Esophagus muscularis mucosa (tissue), 4 donors: Measurements from ENCODE around the gene TMCC1. TPM values are rescaled to one million over a fixed set of nuclear protein-coding genes. Genes with fewer than 3 reads are reported as not detected.

Source experiments
- DNase-seq: peaks from one replicate; pipeline ENCODE4 v3.0.0-alpha.2; 2017; ENCODE audit errors: extremely low spot score
- H3K27ac ChIP-seq, 4 donors: fragments of 200-600 bp; sonication (generic); replicated peaks in 1 of 4; 1 replicate in 3 of 4; 2 replicates in 1 of 4; pipeline ENCODE4 v1.5.1; 2016 to 2019; ENCODE audit warnings: mild to moderate bottlenecking in 1 of 4
- H3K27me3 ChIP-seq, 4 donors: fragments of 200-600 bp; sonication (generic); one replicate each; pipeline versions ENCODE4 v1.5.1 to v1.6.0; 2016 to 2019
- H3K36me3 ChIP-seq, 4 donors: fragments of 200-600 bp; sonication (generic); one replicate each; pipeline ENCODE4 v1.5.1; 2016 to 2019
- H3K4me1 ChIP-seq, 4 donors: fragments of 200-600 bp; sonication (generic); one replicate each; pipeline ENCODE4 v1.5.1; 2016 to 2019
- H3K4me3 ChIP-seq, 4 donors: fragments of 200-600 bp; sonication (generic); 1 replicate in 2 of 4; 2 replicates in 2 of 4; pipeline ENCODE4 v1.5.1; 2016 to 2019; ENCODE audit warnings: mild to moderate bottlenecking in 4 of 4, moderate library complexity in 1 of 4
- H3K9me3 ChIP-seq, 4 donors: fragments of 200-600 bp; sonication (generic); 1 replicate in 3 of 4; 2 replicates in 1 of 4; pipeline ENCODE4 v1.5.1; 2016 to 2019
- CTCF ChIP-seq, 3 experiments: fragments of 200-600 bp in 2 of 3; fragments of 450-650 bp in 1 of 3; sonication (generic) in 2 of 3; IDR thresholded peaks; one replicate each; pipeline ENCODE4 v1.5.1; 2017 to 2019; ENCODE audit warnings: antibody characterized with exemption in 3 of 3, mild to moderate bottlenecking in 2 of 3, moderate library complexity in 1 of 3
- EP300 ChIP-seq: sonication (generic); formaldehyde crosslinking; IDR thresholded peaks from one replicate; pipeline ENCODE4 v1.6.1; 2017; ENCODE audit warnings: antibody characterized with exemption
- POLR2A ChIP-seq: fragments of 450-650 bp; IDR thresholded peaks from one replicate; pipeline ENCODE4 v1.6.1; 2017; ENCODE audit warnings: antibody characterized with exemption, moderate library complexity, mild to moderate bottlenecking, low read depth
- POLR2AphosphoS5 ChIP-seq, 2 donors: sonication (generic); formaldehyde crosslinking; IDR thresholded peaks; one replicate each; pipeline ENCODE4 v1.6.1; 2017; ENCODE audit warnings: antibody characterized with exemption in 2 of 2
- WGBS: methylation state at CpG from one replicate; pipeline ENCODE4 v1.1.5; 2018; 5-methylcytosine and 5-hydroxymethylcytosine counted together
- intact Hi-C: fragments of 100-400 bp; cut with DNase I; formaldehyde crosslinking; loops from one replicate; pipeline ENCODE4 v1.15.1; 2023
- total RNA-seq, 4 donors: library from RNA; depleted of rRNA; stranded (reverse); fragments of >200 nt; gene quantifications; one replicate each; pipeline versions ENCODE4 v1.1.0 to v1.2.1, GENCODE V29; 2016

TMCC1 gene
- total RNA-seq, 4 donors from 2014 or later, result 24.5 to 36.2 (median 28.9) TPM

GRCh38 chr3:129629011-129629410, 264.5 kb downstream of the TMCC1 start:
- Histone ChIP-seq H3K4me3 (no peak overlapping the region), H3K9me3 (no peaks in the 10 kb centered on the region), H3K27me3 (no peaks in the 10 kb centered on the region), H3K27ac (peak overlapping the region in 1 of 4 donors; percentile 93), H3K4me1 (peaks cover 43 to 48% (median 46%) of the 10 kb centered on the region in 4 donors), H3K36me3 (no peaks in the 10 kb centered on the region)
- intact Hi-C loops, result loop anchor here (5.0 kb wide), 1 partner anchor 198 kb away; no protein-coding TSS in a partner anchor
- TF ChIP-seq EP300 (no peak), CTCF (IDR thresholded peaks at IDR 0.05) (no peak), POLR2AphosphoS5 (IDR thresholded peaks at IDR 0.05) (no peak), POLR2A (no peak)
- WGBS, result 82% methylated on average over 6 of the region's 6 CpGs
- DNase-seq, result no peak

GRCh38 chr3:129628169-129628522, 265.4 kb downstream of the TMCC1 start:
- peaks cover 51 to 56% (median 55%) of the 10 kb centered on the region in 4 donors for H3K4me1 ChIP-seq
- H3K9me3 ChIP-seq, result no peaks in the 10 kb centered on the region
- no peak for DNase-seq
- intact Hi-C loops, result loop anchor here (5.0 kb wide), 1 partner anchor 199 kb away; no protein-coding TSS in a partner anchor
- no peak for TF ChIP-seq POLR2A
- no peak for TF ChIP-seq EP300
- TF ChIP-seq CTCF (IDR thresholded peaks at IDR 0.05), result no peak
- no peak for TF ChIP-seq POLR2AphosphoS5 (IDR thresholded peaks at IDR 0.05)
- H3K27me3 ChIP-seq, result no peaks in the 10 kb centered on the region
- H3K4me3 ChIP-seq, result peak overlapping the region; percentile 61 to 75 (median 68)
- H3K36me3 ChIP-seq, result no peaks in the 10 kb centered on the region
- H3K27ac ChIP-seq, result peak overlapping the region; percentile 91 to 99 (median 92)
- 34% methylated on average over 9 of the region's 9 CpGs for WGBS

GRCh38 chr3:129627350-129628168, 266.0 kb downstream of the TMCC1 start:
- no peak for DNase-seq
- H3K27me3 ChIP-seq, result no peaks in the 10 kb centered on the region
- no peak for TF ChIP-seq EP300
- no peak for TF ChIP-seq POLR2A
- TF ChIP-seq POLR2AphosphoS5 (IDR thresholded peaks at IDR 0.05), result peak; percentile 28 to 32
- TF ChIP-seq CTCF (IDR thresholded peaks at IDR 0.05), result peak; percentile 71 to 80 (median 77)
- peak overlapping the region; percentile 91 to 99 (median 92) for H3K27ac ChIP-seq
- intact Hi-C loops, result loop anchor here (2.0 to 5.0 kb wide), 2 partner anchors 200 to 307 kb away; no protein-coding TSS in a partner anchor
- H3K4me1 ChIP-seq, result peaks cover 57 to 62% (median 61%) of the 10 kb centered on the region in 4 donors
- peak overlapping the region; percentile 61 to 75 (median 68) for H3K4me3 ChIP-seq
- 2% methylated on average over 36 of the region's 38 CpGs for whole genome bisulfite sequencing
- H3K9me3 ChIP-seq, result no peaks in the 10 kb centered on the region
- H3K36me3 ChIP-seq, result no peaks in the 10 kb centered on the region

GRCh38 chr3:129626744-129627349, 266.7 kb downstream of the TMCC1 start:
- peak overlapping the region; percentile 91 to 99 (median 92) for H3K27ac ChIP-seq
- TF ChIP-seq EP300 (no peak), POLR2A (peak; percentile 72), CTCF (IDR thresholded peaks at IDR 0.05) (peak in 1 of 3 experiments; percentile 19), POLR2AphosphoS5 (IDR thresholded peaks at IDR 0.05) (peak; percentile 76 to 91)
- no peak for DNase-seq
- H3K36me3 ChIP-seq, result no peaks in the 10 kb centered on the region
- no peaks in the 10 kb centered on the region for H3K9me3 ChIP-seq
- intact Hi-C loops, result loop anchor here (2.0 to 5.0 kb wide), 2 partner anchors 200 to 308 kb away; no protein-coding TSS in a partner anchor
- 20% methylated on average over 2 of the region's 49 CpGs for WGBS
- peak overlapping the region; percentile 61 to 75 (median 68) for H3K4me3 ChIP-seq
- peaks cover 63 to 69% (median 68%) of the 10 kb centered on the region in 4 donors for H3K4me1 ChIP-seq
- H3K27me3 ChIP-seq, result no peaks in the 10 kb centered on the region
